ENCODE results near the gene LIFR.

LIFR gene

DNA sequence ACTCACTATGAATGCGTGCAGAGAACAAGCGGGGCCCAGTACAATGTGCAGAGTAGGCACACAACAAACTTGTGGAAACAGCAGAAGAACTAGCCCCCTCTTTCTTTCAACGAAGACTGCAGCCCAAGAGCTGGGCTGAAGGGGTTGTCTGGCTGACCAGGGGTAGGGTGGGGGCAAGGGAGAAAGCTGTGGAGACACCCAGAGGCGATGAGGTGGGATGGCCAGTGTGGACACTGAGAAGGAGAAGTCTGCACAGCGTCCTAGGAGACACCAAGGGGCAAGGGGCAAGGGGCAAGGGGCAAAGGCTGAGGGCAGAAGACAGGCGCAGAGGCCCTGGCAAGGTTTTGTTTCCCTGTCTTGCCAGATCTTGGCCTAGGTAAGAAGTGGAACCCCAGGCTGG, 62.3 kb downstream of the LIFR start:
- TF ChIP-seq, protein P1, sequence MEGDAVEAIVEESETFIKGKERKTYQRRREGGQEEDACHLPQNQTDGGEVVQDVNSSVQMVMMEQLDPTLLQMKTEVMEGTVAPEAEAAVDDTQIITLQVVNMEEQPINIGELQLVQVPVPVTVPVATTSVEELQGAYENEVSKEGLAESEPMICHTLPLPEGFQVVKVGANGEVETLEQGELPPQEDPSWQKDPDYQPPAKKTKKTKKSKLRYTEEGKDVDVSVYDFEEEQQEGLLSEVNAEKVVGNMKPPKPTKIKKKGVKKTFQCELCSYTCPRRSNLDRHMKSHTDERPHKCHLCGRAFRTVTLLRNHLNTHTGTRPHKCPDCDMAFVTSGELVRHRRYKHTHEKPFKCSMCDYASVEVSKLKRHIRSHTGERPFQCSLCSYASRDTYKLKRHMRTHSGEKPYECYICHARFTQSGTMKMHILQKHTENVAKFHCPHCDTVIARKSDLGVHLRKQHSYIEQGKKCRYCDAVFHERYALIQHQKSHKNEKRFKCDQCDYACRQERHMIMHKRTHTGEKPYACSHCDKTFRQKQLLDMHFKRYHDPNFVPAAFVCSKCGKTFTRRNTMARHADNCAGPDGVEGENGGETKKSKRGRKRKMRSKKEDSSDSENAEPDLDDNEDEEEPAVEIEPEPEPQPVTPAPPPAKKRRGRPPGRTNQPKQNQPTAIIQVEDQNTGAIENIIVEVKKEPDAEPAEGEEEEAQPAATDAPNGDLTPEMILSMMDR (IDR thresholded peaks at IDR 0.05; ENCODE audit: low read depth, low read length) = no peak
- in situ Hi-C loops (cut with HindIII; ENCODE audit: low sequenced_read_pairs) = no loop called here
- no peak overlapping the region for H3K4me3 ChIP-seq (ENCODE audit: low read depth, low read length)
- no peak for DNase-seq (ENCODE audit: low read depth, low spot score)

DNA sequence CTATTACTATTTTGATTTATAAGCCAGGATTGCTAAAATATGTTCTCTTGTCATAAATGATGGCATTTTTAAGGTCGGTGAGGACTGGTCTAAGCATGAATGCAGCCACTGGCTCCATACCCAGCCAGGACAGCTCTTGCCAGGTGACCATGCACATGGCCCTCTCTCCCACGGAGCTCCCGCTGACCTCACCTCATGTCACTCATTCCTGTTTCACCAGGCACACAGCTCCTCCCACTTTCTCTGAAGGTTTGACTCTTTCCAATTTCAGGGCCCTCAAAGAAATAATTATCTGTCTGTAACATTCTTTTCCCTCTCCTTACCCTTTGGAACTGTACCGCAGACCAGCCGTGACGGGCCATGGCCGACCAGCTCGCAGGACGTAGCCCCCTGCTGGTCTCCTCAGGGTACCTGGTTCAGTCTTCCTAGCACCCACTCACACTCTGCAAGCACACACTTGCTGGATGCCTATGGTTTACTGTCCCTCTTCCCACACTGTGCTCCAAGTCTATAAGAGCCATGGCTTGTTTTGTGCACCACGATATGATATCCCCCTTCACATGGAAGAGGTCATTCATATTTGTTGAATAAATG, 72.5 kb downstream of the LIFR start:
- TF ChIP-seq, protein P1 (IDR thresholded peaks at IDR 0.05; ENCODE audit: low read depth, low read length) = no peak
- H3K4me3 ChIP-seq (ENCODE audit: low read depth, low read length) = no peak overlapping the region
- DNase-seq (ENCODE audit: low read depth, low spot score) = no peak
- in situ Hi-C loops (cut with HindIII; ENCODE audit: low sequenced_read_pairs) = no loop called here

DNA sequence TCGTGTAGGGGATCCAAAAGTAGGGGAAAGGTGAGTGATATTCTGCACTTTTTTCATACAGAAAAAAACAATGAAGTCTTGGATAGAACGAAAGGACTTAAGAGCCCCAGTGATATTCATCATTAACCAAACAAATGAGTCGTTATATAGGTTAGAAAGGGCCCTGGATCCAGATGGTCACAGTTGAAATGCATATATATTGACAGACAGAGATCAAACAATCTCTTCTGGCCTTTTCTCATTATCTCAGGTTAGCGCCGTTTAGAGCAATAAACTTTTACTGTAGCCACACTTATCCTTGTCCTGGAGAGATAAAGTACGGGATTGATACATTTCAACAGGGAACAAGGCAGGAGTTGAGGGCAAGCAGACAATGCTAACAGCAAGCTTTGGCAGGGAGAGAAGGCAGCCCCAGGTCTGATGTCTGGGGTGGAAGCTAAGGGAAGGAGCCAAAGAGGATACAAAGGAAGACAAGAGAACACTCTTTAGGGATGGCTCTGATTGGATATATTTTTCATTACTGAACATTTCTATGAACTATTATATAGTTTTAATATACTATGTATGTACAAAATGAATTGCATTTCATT, 77.0 kb downstream of the LIFR start:
- H3K4me3 ChIP-seq (ENCODE audit: low read depth, low read length) = no peak overlapping the region
- in situ Hi-C loops (cut with HindIII; ENCODE audit: low sequenced_read_pairs) = no loop called here
- TF ChIP-seq, protein P1 (IDR thresholded peaks at IDR 0.05; ENCODE audit: low read depth, low read length) = no peak
- no peak for DNase-seq (ENCODE audit: low read depth, low spot score)

DNA sequence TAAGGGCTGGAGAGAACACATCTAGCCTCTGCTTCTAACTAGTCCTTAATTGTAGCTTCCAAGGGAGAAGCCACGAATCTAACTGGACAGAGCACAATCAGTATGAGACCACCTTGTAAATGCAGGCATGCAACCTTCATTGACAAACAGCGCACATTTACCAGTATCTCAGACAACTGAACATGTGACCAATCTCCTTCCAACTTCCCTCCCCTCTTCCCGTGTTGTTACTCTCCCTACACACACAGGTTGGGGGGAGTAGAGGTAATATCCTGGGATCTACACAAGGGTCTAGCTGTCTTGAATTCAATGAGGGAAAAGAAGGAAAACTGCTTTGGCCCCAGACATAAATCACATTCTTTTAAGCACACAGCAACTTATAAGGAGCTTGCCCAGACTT, 77.6 kb downstream of the LIFR start:
- DNase-seq (ENCODE audit: low read depth, low spot score) = no peak
- TF ChIP-seq, protein P1 (IDR thresholded peaks at IDR 0.05; ENCODE audit: low read depth, low read length) = no peak
- no peak overlapping the region for H3K4me3 ChIP-seq (ENCODE audit: low read depth, low read length)
- in situ Hi-C loops (cut with HindIII; ENCODE audit: low sequenced_read_pairs) = no loop called here

DNA sequence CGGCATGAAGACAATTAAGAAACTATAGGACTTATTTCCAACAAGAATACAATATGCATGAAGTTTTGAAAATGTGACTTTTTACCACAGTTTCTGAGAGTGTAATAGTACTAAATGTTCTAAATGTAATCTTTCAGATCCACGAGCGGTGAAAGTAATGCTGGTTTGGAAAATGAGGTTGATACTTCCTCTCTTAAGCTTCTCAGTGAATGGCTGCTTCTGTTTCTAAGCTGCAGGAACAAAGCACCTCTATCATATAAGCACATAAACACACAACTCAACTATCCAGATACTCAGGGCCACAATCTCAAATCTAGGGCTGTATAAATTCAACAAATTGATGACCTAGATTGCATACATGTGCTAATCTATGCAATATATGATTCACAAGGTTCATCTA, 78.3 kb downstream of the LIFR start:
- H3K4me3 ChIP-seq (ENCODE audit: low read depth, low read length) = no peak overlapping the region
- no peak for DNase-seq (ENCODE audit: low read depth, low spot score)
- TF ChIP-seq, protein P1 (IDR thresholded peaks at IDR 0.05; ENCODE audit: low read depth, low read length) = no peak
- in situ Hi-C loops (cut with HindIII; ENCODE audit: low sequenced_read_pairs) = no loop called here

DNA sequence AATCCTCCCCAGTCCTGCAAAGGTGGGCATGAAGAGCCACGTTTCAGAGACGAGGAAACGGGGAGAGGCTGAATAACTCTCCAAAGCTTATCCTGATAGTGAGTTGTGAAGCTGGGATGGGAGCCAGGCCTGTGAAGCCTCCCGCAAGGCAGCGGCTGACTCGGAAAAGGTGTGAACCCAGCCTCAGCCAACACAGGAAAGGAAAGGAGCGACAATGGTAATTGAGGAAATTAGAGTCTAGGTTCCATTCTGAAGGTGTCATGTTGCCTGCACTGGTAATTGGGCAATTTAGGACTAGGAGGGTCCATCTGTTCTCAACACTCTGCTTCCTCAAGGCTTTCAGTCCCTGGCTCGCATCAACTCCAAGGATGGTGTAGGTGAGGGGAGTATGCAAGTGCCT, 83.4 kb downstream of the LIFR start:
- TF ChIP-seq, protein P1 (IDR thresholded peaks at IDR 0.05; ENCODE audit: low read depth, low read length) = no peak
- DNase-seq (ENCODE audit: low read depth, low spot score) = no peak
- in situ Hi-C loops (cut with HindIII; ENCODE audit: low sequenced_read_pairs) = no loop called here
- H3K4me3 ChIP-seq (ENCODE audit: low read depth, low read length) = no peak overlapping the region

Data from astrocyte of the spinal cord (primary cell).